HEK293 (cell line): Measurements from ENCODE around the gene ZMPSTE24.

Experiments
- ATF2 ChIP-seq: fragments of 450-650 bp; formaldehyde crosslinking; IDR thresholded peaks from 2 replicates; pipeline ENCODE4 v1.5.1; 2016; ENCODE audit warnings: missing biosample characterization, missing genetic modification characterization, low read depth
- CTCF ChIP-seq: fragments of 450-650 bp; formaldehyde crosslinking; IDR thresholded peaks from 2 replicates; pipeline ENCODE4 v1.5.1; 2016; ENCODE audit warnings: missing biosample characterization, missing genetic modification characterization
- HIC1 ChIP-seq: fragments of 450-650 bp; formaldehyde crosslinking; IDR thresholded peaks from 2 replicates; pipeline ENCODE4 v1.5.1; 2016; ENCODE audit warnings: missing biosample characterization, missing genetic modification characterization
- KLF8 ChIP-seq: fragments of 450-650 bp; formaldehyde crosslinking; IDR thresholded peaks from 2 replicates; pipeline ENCODE4 v1.5.1; 2016; ENCODE audit warnings: missing biosample characterization, missing genetic modification characterization
- ZNF175 ChIP-seq: fragments of 450-650 bp; formaldehyde crosslinking; IDR thresholded peaks from 2 replicates; pipeline ENCODE4 v1.5.1; 2016; ENCODE audit warnings: missing biosample characterization, missing genetic modification characterization
- ZNF292 ChIP-seq: fragments of 450-650 bp; formaldehyde crosslinking; IDR thresholded peaks from 2 replicates; pipeline ENCODE4 v1.5.1; 2016; ENCODE audit warnings: low read depth, missing biosample characterization, missing genetic modification characterization, borderline replicate concordance
- ZNF837 ChIP-seq: fragments of 450-650 bp; formaldehyde crosslinking; IDR thresholded peaks from 2 replicates; pipeline ENCODE4 v1.5.1; 2016; ENCODE audit warnings: missing biosample characterization, missing genetic modification characterization
- TF ChIP-seq, protein P1 (sequence below): sonication (generic); formaldehyde crosslinking; IDR thresholded peaks from 2 replicates; pipeline ENCODE4 v1.8.1; 2022; ENCODE audit warnings: mild to moderate bottlenecking, moderate library complexity, missing genetic modification reagents

- TF ChIP-seq HIC1 (tag by site-specific recombination): no peak
- TF ChIP-seq ATF2 (tag by site-specific recombination): no peak
- TF ChIP-seq ZNF292: no peak
- no peak for TF ChIP-seq CTCF (tag by site-specific recombination)
- TF ChIP-seq, protein P1, sequence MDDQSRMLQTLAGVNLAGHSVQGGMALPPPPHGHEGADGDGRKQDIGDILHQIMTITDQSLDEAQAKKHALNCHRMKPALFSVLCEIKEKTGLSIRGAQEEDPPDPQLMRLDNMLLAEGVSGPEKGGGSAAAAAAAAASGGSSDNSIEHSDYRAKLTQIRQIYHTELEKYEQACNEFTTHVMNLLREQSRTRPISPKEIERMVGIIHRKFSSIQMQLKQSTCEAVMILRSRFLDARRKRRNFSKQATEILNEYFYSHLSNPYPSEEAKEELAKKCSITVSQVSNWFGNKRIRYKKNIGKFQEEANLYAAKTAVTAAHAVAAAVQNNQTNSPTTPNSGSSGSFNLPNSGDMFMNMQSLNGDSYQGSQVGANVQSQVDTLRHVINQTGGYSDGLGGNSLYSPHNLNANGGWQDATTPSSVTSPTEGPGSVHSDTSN (CRISPR knock-in tag): no peak
- TF ChIP-seq ZNF837: no peak
- no peak for TF ChIP-seq KLF8 (tag by site-specific recombination)
- TF ChIP-seq ZNF175: no peak
Measured at GRCh38 chr1:40305871-40306270, 47.8 kb downstream of the ZMPSTE24 start.
